GM23338 (cell line): Measurements from ENCODE around the gene EFS. TPM values are rescaled to one million over a fixed set of nuclear protein-coding genes. Genes with fewer than 3 reads are reported as not detected.

Experiments
- ATAC-seq: fragments of 200-7000 bp; cut with Tn5 transposase; 3 replicates; pipeline ENCODE4 v1.9.1; 2020
- DNase-seq: peaks from one replicate; pipeline ENCODE4 v3.0.0-alpha.2; 2015; ENCODE audit warnings: low spot score
- H2AFZ ChIP-seq: fragments of 200-600 bp; sonication (generic); 2 replicates; pipeline ENCODE4 v1.8.0; 2016; ENCODE audit warnings: antibody characterized with exemption, mild to moderate bottlenecking, moderate library complexity
- H3F3A ChIP-seq: fragments of 200-600 bp; sonication (generic); replicated peaks from 2 replicates; pipeline ENCODE4 v1.8.0; 2017; ENCODE audit warnings: antibody characterized with exemption, mixed run types, low read depth
- H3K27ac ChIP-seq: fragments of 200-600 bp; sonication (generic); 2 replicates; pipeline ENCODE4 v1.6.1; 2016; ENCODE audit warnings: low read depth
- H3K27me3 ChIP-seq: fragments of 200-600 bp; sonication (generic); 2 replicates; pipeline ENCODE4 v1.8.0; 2016; ENCODE audit warnings: mild to moderate bottlenecking, mixed run types, moderate library complexity; ENCODE audit not compliant: insufficient read depth
- H3K36me3 ChIP-seq: fragments of 200-600 bp; sonication (generic); 2 replicates; pipeline ENCODE4 v1.8.0; 2016; ENCODE audit warnings: mild to moderate bottlenecking; ENCODE audit not compliant: insufficient read depth
- H3K4me1 ChIP-seq: fragments of 200-600 bp; sonication (generic); 2 replicates; pipeline ENCODE4 v1.8.0; 2016; ENCODE audit warnings: mild to moderate bottlenecking, moderate library complexity; ENCODE audit not compliant: insufficient read depth
- H3K4me2 ChIP-seq: fragments of 200-600 bp; sonication (generic); 2 replicates; pipeline ENCODE4 v1.7.1; 2017; ENCODE audit warnings: mixed run types
- H3K4me3 ChIP-seq: fragments of 200-600 bp; sonication (generic); 2 replicates; pipeline ENCODE4 v1.6.1; 2016; ENCODE audit warnings: mixed run types
- H3K79me2 ChIP-seq: fragments of 200-600 bp; sonication (generic); replicated peaks from 2 replicates; pipeline ENCODE4 v1.8.0; 2017; ENCODE audit warnings: mild to moderate bottlenecking; ENCODE audit not compliant: insufficient read depth
- H3K9me2 ChIP-seq: fragments of 200-600 bp; sonication (generic); 2 replicates; pipeline ENCODE4 v1.8.0; 2017; ENCODE audit not compliant: insufficient read depth
- H4K20me1 ChIP-seq: fragments of 200-600 bp; sonication (generic); replicated peaks from 2 replicates; pipeline ENCODE4 v1.8.0; 2017; ENCODE audit warnings: mild to moderate bottlenecking; ENCODE audit not compliant: insufficient read depth
- H3K27ac Mint-ChIP-seq: 2 replicates; pipeline ENCODE4 v1.8.0; 2020; ENCODE audit warnings: inconsistent platforms, mild to moderate bottlenecking, moderate library complexity, mixed read lengths
- H3K27me3 Mint-ChIP-seq: 3 replicates; pipeline ENCODE4 v1.8.0; 2022; ENCODE audit warnings: low read depth, mild to moderate bottlenecking, moderate library complexity, mixed read lengths, inconsistent platforms; ENCODE audit not compliant: insufficient read depth, poor library complexity
- H3K36me3 Mint-ChIP-seq: 3 replicates; pipeline ENCODE4 v1.8.0; 2021; ENCODE audit warnings: low read depth, mild to moderate bottlenecking, inconsistent platforms, moderate library complexity, mixed read lengths
- H3K4me1 Mint-ChIP-seq: 3 replicates; pipeline ENCODE4 v1.8.0; 2020; ENCODE audit warnings: mild to moderate bottlenecking, inconsistent platforms, mixed read lengths
- H3K4me3 Mint-ChIP-seq: 3 replicates; pipeline ENCODE4 v1.8.0; 2021; ENCODE audit warnings: moderate library complexity, mild to moderate bottlenecking, inconsistent platforms, mixed read lengths
- H3K9me3 Mint-ChIP-seq: 3 replicates; pipeline ENCODE4 v1.8.0; 2020; ENCODE audit warnings: moderate library complexity, mild to moderate bottlenecking, inconsistent platforms, mixed read lengths
- CREB1 ChIP-seq: fragments of 250-450 bp; sonication (Bioruptor Pico); IDR thresholded peaks from 2 replicates; pipeline ENCODE4 v1.5.0; 2020; ENCODE audit warnings: low read depth, mild to moderate bottlenecking, moderate library complexity
- ETS1 ChIP-seq: IDR thresholded peaks from 2 replicates; pipeline ENCODE4 v1.6.1; 2016; ENCODE audit warnings: antibody characterized with exemption
- EZH2phosphoT487 ChIP-seq: fragments of 200-600 bp; sonication (generic); IDR thresholded peaks from one replicate; pipeline ENCODE4 v1.8.1; 2018; ENCODE audit warnings: antibody characterized with exemption; ENCODE audit not compliant: unreplicated experiment
- JUNB ChIP-seq: IDR thresholded peaks from one replicate; pipeline ENCODE4 v1.6.1; 2016; ENCODE audit warnings: antibody characterized with exemption; ENCODE audit not compliant: unreplicated experiment
- NANOG ChIP-seq: IDR thresholded peaks from 2 replicates; pipeline ENCODE4 v1.6.1; 2016; ENCODE audit warnings: antibody characterized with exemption, borderline replicate concordance
- POLR2AphosphoS5 ChIP-seq: IDR thresholded peaks from 2 replicates; pipeline ENCODE4 v1.6.1; 2016; ENCODE audit warnings: antibody characterized with exemption, low read depth
- ZNF114 ChIP-seq: fragments of 250-450 bp; sonication (Bioruptor Pico); IDR thresholded peaks from 2 replicates; pipeline ENCODE4 v1.5.0; 2020; ENCODE audit warnings: mild to moderate bottlenecking, moderate library complexity
- ZNF331 ChIP-seq: fragments of 250-450 bp; sonication (Bioruptor Pico); IDR thresholded peaks from 2 replicates; pipeline ENCODE4 v1.5.0; 2020; ENCODE audit warnings: low read depth, mild to moderate bottlenecking, moderate library complexity
- ZNF462 ChIP-seq: fragments of 250-450 bp; sonication (Bioruptor Pico); IDR thresholded peaks from 2 replicates; pipeline ENCODE4 v1.5.0; 2020; ENCODE audit warnings: mild to moderate bottlenecking, moderate library complexity
- polyA plus RNA-seq: library from polyadenylated mRNA; unstranded; fragments of >200 nt; fragmentation: Nextera tagmentation; extraction: Ambion mirVana; gene quantifications from 2 replicates; pipeline ENCODE4 v1.2.1, GENCODE V29; 2016
- total RNA-seq: library from RNA; depleted of rRNA; stranded (reverse); fragments of >200 nt; shearing (Covaris generic); gene quantifications from 2 replicates; pipeline ENCODE4 v1.2.3, GENCODE V29; 2014
- TF ChIP-seq, protein P1 (sequence below), 2 experiments: fragments of 200-600 bp in 1 of 2; sonication (generic) in 1 of 2; conservative IDR thresholded peaks; 2 replicates each; pipeline versions ENCODE4 v1.5.1 to v1.6.1; 2016 to 2017; ENCODE audit warnings: antibody characterized with exemption in 2 of 2, low read depth in 2 of 2, mild to moderate bottlenecking in 2 of 2, moderate library complexity in 1 of 2
- TF ChIP-seq, protein P2 (sequence below): IDR thresholded peaks from one replicate; pipeline ENCODE4 v1.6.1; 2018; ENCODE audit warnings: antibody characterized with exemption; ENCODE audit not compliant: unreplicated experiment

EFS gene
- total and polyA plus RNA-seq, 2 experiments from 2014 or later = 5.1 to 18.9 TPM

DNA sequence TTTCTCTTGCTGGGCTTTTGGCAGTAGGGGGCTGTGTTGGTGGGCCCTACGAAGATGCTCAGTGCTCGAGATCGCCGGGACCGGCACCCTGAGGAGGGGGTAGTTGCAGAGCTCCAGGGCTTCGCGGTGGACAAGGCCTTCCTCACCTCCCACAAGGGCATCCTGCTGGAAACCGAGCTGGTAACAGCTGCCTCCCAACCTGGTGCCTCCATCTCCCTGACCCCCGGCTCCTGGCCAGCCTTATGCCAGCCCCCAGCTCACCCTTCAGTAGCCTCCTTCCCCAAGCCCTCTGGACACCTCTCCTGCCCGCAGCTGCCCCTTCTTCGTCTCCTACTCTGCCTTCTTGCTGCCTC is 12.2 kb upstream of the EFS start:
- DNase-seq (no peak), ATAC-seq (no peak)
- no peaks in the 10 kb centered on the region; the same call in 2 of the 3 replicates for H3K9me3 Mint-ChIP-seq
- peaks cover 19% of the 10 kb centered on the region for H3K4me1 Mint-ChIP-seq
- H3K27ac Mint-ChIP-seq = no peak overlapping the region
- H3K9me2 ChIP-seq = no peaks in the 10 kb centered on the region
- peaks cover 31% of the 10 kb centered on the region; the same call in 1 of the 2 replicates for H3K27me3 ChIP-seq
- H3K36me3 ChIP-seq = no peaks in the 10 kb centered on the region
- no peaks in the 10 kb centered on the region for H3K36me3 Mint-ChIP-seq
- H3F3A ChIP-seq = no peaks in the 10 kb centered on the region
- no peak overlapping the region for H3K4me3 Mint-ChIP-seq
- H3K27ac ChIP-seq = no peak overlapping the region
- peak overlapping the region; percentile 78; the same call in 1 of the 2 replicates for H3K4me2 ChIP-seq
- no peak overlapping the region for H3K4me3 ChIP-seq
- H3K79me2 ChIP-seq = no peaks in the 10 kb centered on the region
- H3K4me1 ChIP-seq = peaks cover 9% of the 10 kb centered on the region; the same call in 1 of the 2 replicates
- H4K20me1 ChIP-seq = no peaks in the 10 kb centered on the region; the same call in 1 of the 2 replicates
- no peak for TF ChIP-seq NANOG
- TF ChIP-seq ZNF114 (CRISPR knock-in tag) = no peak
- TF ChIP-seq CREB1 (CRISPR knock-in tag) = no peak
- TF ChIP-seq ETS1 = no peak
- TF ChIP-seq ZNF462 (CRISPR knock-in tag) = no peak
- TF ChIP-seq ZNF331 (CRISPR knock-in tag) = no peak
- TF ChIP-seq, protein P1, sequence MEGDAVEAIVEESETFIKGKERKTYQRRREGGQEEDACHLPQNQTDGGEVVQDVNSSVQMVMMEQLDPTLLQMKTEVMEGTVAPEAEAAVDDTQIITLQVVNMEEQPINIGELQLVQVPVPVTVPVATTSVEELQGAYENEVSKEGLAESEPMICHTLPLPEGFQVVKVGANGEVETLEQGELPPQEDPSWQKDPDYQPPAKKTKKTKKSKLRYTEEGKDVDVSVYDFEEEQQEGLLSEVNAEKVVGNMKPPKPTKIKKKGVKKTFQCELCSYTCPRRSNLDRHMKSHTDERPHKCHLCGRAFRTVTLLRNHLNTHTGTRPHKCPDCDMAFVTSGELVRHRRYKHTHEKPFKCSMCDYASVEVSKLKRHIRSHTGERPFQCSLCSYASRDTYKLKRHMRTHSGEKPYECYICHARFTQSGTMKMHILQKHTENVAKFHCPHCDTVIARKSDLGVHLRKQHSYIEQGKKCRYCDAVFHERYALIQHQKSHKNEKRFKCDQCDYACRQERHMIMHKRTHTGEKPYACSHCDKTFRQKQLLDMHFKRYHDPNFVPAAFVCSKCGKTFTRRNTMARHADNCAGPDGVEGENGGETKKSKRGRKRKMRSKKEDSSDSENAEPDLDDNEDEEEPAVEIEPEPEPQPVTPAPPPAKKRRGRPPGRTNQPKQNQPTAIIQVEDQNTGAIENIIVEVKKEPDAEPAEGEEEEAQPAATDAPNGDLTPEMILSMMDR (conservative IDR thresholded peaks at IDR 0.05; ENCODE audit: low read depth in 2 of 2) = no peak
- TF ChIP-seq, protein P2, sequence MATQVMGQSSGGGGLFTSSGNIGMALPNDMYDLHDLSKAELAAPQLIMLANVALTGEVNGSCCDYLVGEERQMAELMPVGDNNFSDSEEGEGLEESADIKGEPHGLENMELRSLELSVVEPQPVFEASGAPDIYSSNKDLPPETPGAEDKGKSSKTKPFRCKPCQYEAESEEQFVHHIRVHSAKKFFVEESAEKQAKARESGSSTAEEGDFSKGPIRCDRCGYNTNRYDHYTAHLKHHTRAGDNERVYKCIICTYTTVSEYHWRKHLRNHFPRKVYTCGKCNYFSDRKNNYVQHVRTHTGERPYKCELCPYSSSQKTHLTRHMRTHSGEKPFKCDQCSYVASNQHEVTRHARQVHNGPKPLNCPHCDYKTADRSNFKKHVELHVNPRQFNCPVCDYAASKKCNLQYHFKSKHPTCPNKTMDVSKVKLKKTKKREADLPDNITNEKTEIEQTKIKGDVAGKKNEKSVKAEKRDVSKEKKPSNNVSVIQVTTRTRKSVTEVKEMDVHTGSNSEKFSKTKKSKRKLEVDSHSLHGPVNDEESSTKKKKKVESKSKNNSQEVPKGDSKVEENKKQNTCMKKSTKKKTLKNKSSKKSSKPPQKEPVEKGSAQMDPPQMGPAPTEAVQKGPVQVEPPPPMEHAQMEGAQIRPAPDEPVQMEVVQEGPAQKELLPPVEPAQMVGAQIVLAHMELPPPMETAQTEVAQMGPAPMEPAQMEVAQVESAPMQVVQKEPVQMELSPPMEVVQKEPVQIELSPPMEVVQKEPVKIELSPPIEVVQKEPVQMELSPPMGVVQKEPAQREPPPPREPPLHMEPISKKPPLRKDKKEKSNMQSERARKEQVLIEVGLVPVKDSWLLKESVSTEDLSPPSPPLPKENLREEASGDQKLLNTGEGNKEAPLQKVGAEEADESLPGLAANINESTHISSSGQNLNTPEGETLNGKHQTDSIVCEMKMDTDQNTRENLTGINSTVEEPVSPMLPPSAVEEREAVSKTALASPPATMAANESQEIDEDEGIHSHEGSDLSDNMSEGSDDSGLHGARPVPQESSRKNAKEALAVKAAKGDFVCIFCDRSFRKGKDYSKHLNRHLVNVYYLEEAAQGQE = no peak
- no peak for TF ChIP-seq JUNB
- no peak for TF ChIP-seq POLR2AphosphoS5
- no peak for TF ChIP-seq EZH2phosphoT487
- H2AFZ ChIP-seq = 0 out of 2 replicates have a peak overlapping the region, but pooled peaks have one; percentile 95
- H3K27me3 Mint-ChIP-seq = peaks cover 24% of the 10 kb centered on the region
